Ascending aorta (tissue), 2 donors: ENCODE results near the gene MSLN. TPM values are rescaled to one million over a fixed set of nuclear protein-coding genes. Genes with fewer than 3 reads are reported as not detected.

Experiments
- DNase-seq, 2 donors: peaks; one replicate each; pipeline ENCODE4 v3.0.0-alpha.2; 2019; ENCODE audit warnings: low spot score in 2 of 2
- H3K27ac ChIP-seq, 2 donors: fragments of 200-600 bp; sonication (generic); one replicate each; pipeline ENCODE4 v1.5.1; 2016 to 2017; ENCODE audit warnings: mild to moderate bottlenecking in 1 of 2
- H3K27me3 ChIP-seq: fragments of 200-600 bp; sonication (generic); one replicate; pipeline ENCODE4 v1.5.1; 2017
- H3K36me3 ChIP-seq, 2 donors: fragments of 200-600 bp; sonication (generic); one replicate each; pipeline ENCODE4 v1.5.1; 2016
- H3K4me1 ChIP-seq, 2 donors: fragments of 200-600 bp; sonication (generic); one replicate each; pipeline ENCODE4 v1.5.1; 2016 to 2017; ENCODE audit warnings: mild to moderate bottlenecking in 1 of 2
- H3K4me3 ChIP-seq, 2 donors: fragments of 200-600 bp; sonication (generic); one replicate each; pipeline ENCODE4 v1.5.1; 2016 to 2017; ENCODE audit warnings: mild to moderate bottlenecking in 1 of 2
- H3K9me3 ChIP-seq, 2 donors: fragments of 200-600 bp; sonication (generic); one replicate each; pipeline ENCODE4 v1.5.1; 2016
- intact Hi-C: fragments of 100-400 bp; cut with DNase I; formaldehyde crosslinking; loops from one replicate; pipeline ENCODE4 v1.15.1; 2023
- total RNA-seq: library from RNA; depleted of rRNA; stranded (reverse); fragments of >200 nt; gene quantifications from one replicate; pipeline ENCODE4 v1.1.0, GENCODE V29; 2016
- TF ChIP-seq, protein P1 (sequence below), 3 experiments: fragments of 200-600 bp in 2 of 3; fragments of 450-650 bp in 1 of 3; sonication (generic) in 2 of 3; IDR thresholded peaks; one replicate each; pipeline ENCODE4 v1.5.1; 2016 to 2019; ENCODE audit warnings: antibody characterized with exemption in 3 of 3, mild to moderate bottlenecking in 1 of 3, moderate library complexity in 1 of 3

Gene MSLN
- total RNA-seq, 1 donor from 2014 or later: 1.7 TPM

DNA sequence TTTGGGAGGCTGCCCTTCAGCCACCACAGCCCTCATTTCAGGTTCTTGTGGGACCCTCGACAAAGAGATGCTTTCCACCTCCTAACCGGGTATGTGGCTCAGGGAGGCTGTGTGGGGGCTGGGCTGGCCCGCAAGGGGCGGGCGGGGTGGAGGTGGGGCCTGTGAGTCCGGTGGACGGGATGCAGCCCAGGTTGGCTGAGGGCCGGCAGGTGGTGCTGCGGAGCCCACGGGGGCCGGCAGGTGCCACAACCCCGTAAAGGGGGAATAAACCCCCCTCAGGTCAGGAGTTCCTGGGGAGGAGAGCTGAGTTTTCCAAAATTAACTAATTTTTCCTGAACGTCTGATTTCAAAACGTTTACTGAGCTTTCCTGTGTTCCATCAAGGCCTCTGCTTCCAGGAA, 14.8 kb upstream of the MSLN start:
- no peak overlapping the region for H3K4me3 ChIP-seq
- TF ChIP-seq, protein P1, sequence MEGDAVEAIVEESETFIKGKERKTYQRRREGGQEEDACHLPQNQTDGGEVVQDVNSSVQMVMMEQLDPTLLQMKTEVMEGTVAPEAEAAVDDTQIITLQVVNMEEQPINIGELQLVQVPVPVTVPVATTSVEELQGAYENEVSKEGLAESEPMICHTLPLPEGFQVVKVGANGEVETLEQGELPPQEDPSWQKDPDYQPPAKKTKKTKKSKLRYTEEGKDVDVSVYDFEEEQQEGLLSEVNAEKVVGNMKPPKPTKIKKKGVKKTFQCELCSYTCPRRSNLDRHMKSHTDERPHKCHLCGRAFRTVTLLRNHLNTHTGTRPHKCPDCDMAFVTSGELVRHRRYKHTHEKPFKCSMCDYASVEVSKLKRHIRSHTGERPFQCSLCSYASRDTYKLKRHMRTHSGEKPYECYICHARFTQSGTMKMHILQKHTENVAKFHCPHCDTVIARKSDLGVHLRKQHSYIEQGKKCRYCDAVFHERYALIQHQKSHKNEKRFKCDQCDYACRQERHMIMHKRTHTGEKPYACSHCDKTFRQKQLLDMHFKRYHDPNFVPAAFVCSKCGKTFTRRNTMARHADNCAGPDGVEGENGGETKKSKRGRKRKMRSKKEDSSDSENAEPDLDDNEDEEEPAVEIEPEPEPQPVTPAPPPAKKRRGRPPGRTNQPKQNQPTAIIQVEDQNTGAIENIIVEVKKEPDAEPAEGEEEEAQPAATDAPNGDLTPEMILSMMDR (IDR thresholded peaks at IDR 0.05): no peak
- H3K27me3 ChIP-seq: no peaks in the 10 kb centered on the region
- H3K9me3 ChIP-seq: no peaks in the 10 kb centered on the region
- intact Hi-C loops: no loop called here
- no peak for DNase-seq
- no peak overlapping the region for H3K27ac ChIP-seq
- H3K36me3 ChIP-seq: no peaks in the 10 kb centered on the region
- H3K4me1 ChIP-seq: peaks cover 0 to 3% of the 10 kb centered on the region in 2 donors

DNA sequence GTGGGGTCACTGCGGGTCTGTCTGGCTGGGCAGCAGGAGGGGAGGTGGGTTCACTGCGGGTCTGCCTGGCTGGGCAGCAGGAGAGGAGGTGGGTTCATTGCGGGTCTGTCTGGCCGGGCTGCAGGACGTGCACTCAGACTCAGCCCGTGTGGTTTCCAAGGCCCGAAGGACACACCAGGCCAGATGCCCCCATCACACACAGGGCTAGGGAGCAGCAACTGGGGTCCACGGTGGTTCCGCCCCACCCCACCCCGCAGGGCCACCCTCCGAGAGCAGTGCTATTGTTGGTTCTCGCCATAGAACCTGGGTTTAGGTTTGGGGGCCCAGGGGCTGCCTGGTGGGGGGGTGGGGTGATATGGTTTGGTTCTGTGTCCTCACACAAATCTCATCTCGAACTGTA, 13.9 kb upstream of the MSLN start:
- TF ChIP-seq, protein P1 (IDR thresholded peaks at IDR 0.05): no peak
- DNase-seq: no peak
- Histone ChIP-seq H3K36me3 (no peaks in the 10 kb centered on the region), H3K27ac (no peak overlapping the region), H3K9me3 (no peaks in the 10 kb centered on the region), H3K4me3 (no peak overlapping the region), H3K27me3 (no peaks in the 10 kb centered on the region), H3K4me1 (no peaks in the 10 kb centered on the region)
- intact Hi-C loops: no loop called here

DNA sequence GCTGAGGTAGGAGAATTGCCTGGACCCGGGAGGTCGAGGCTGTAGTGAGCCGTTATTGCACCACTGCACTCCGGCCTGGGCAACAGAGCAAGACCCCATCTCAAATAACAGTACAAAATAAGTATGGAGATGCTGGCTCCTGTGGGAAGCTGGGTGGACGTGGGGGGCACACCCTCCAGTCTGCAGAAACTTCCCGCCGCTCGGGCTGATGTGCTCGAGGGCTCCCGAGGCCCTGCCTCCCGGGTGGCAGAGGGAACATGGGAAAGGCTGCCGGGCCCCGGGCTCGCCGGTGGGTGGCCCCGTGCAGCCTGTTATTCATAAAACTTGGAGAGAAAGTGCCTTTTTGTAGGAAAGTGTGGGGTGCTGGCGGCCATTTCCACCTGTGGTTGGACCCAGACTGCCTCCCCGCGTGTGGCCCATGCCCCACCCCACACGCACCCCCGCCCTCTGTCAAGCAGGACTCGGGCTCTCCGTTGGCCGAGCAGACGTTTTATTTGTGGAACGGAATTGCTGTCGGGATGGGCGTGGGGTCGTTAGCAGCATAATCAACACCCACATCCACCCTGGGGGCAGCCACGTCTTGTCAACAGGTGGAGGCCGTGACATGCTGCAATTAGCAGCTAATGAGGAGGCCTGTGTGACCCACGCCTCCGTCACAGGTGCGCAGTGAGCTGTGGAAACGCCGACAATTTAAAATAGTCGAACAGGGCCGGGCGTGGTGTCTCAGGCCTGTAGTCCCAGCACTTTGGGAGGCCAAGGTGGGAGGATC, 12.4 kb upstream of the MSLN start:
- no peaks in the 10 kb centered on the region for H3K27me3 ChIP-seq
- H3K27ac ChIP-seq: no peak overlapping the region
- intact Hi-C loops: no loop called here
- DNase-seq: no peak
- no peak overlapping the region for H3K4me3 ChIP-seq
- H3K4me1 ChIP-seq: no peaks in the 10 kb centered on the region
- TF ChIP-seq, protein P1 (IDR thresholded peaks at IDR 0.05): no peak
- H3K36me3 ChIP-seq: no peaks in the 10 kb centered on the region
- H3K9me3 ChIP-seq: no peaks in the 10 kb centered on the region

DNA sequence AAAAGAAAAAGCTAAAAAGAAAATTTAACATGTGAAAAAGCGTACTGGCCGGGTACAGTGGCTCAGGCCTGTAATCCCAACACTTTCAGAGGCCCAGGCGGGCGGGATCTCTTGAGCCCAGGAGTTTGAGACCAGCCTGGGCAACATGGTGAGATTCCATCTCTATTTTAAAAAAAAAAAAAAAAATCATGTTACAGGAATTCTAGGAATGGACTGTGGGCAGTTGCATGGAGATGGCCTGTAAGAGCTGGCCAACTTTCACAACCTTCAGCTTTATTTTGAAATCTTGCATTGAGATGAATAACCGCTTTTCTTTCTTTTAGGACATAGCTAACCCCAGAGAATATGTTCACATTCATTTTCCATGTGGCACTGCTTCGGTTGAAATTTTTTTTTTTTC, 11.5 kb upstream of the MSLN start:
- Histone ChIP-seq H3K27me3 (no peaks in the 10 kb centered on the region), H3K4me1 (no peaks in the 10 kb centered on the region), H3K27ac (no peak overlapping the region), H3K36me3 (no peaks in the 10 kb centered on the region), H3K9me3 (no peaks in the 10 kb centered on the region), H3K4me3 (no peak overlapping the region)
- no peak for DNase-seq
- TF ChIP-seq, protein P1 (IDR thresholded peaks at IDR 0.05): no peak
- intact Hi-C loops: no loop called here

DNA sequence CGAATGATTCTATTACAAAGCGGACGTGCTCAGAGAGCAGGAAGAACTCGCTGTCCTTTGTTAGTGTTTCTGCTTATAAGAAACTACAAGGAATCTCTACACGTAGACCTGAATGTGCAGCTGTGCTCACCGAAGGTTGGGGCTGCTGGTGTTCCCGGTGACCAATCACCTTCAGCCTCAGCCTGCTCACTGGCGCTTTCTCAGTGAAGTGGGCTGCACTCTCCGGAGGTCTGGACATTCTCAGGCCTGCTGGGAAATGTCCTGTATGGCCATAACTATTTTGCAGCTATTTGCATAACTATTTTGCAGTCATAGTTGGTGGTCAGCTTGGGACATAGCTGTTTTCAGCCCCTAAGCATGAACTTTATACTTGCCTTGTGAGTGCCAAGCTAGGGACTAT, 10.0 kb upstream of the MSLN start:
- Histone ChIP-seq H3K36me3 (no peaks in the 10 kb centered on the region), H3K4me3 (no peak overlapping the region), H3K27me3 (no peaks in the 10 kb centered on the region), H3K4me1 (no peaks in the 10 kb centered on the region), H3K27ac (no peak overlapping the region), H3K9me3 (no peaks in the 10 kb centered on the region)
- intact Hi-C loops: no loop called here
- TF ChIP-seq, protein P1 (IDR thresholded peaks at IDR 0.05): no peak
- DNase-seq: no peak
